ENCODE measurements around the gene DENND2A. TPM values are rescaled to one million over a fixed set of nuclear protein-coding genes. Genes with fewer than 3 reads are reported as not detected.
"Not testable (repeated sequence)": the region's sequence is repeated elsewhere in the genome, so short reads cannot be mapped to it uniquely, and the experiment has no call there.

DENND2A gene
- total and polyA plus RNA-seq, 7 donors = 2.7 to 8.7 (median 3.8) TPM

GRCh38 chr7:140533394-140533872, 107.2 kb downstream of the DENND2A start:
- intact Hi-C loops (cut with DNase I) = no loop called here
- H3K27me3 ChIP-seq (ENCODE audit: insufficient read depth in 3 of 3, low read length in 2 of 3) = no peaks in the 10 kb centered on the region
- no peak for DNase-seq
- ATAC-seq = peak in 2 of 4 donors; percentile 21 to 47
- H3K9me3 ChIP-seq = no peaks in the 10 kb centered on the region
- no peak overlapping the region for H3K4me3 ChIP-seq
- no peaks in the 10 kb centered on the region for H3K36me3 ChIP-seq (ENCODE audit: insufficient read depth in 1 of 2, low read depth in 1 of 2)
- TF ChIP-seq CTCF (IDR thresholded peaks at IDR 0.05) = no peak
- H3K4me1 ChIP-seq = no peaks in the 10 kb centered on the region
- WGBS, 3 donors = 70 to 76% (median 76%) methylated on average over 13 of the region's 13 CpGs
- H3K27ac ChIP-seq = no peak overlapping the region

GRCh38 chr7:140529428-140529827, 111.2 kb downstream of the DENND2A start:
- intact Hi-C loops (cut with DNase I); H3K27me3 ChIP-seq (ENCODE audit: insufficient read depth in 3 of 3, low read length in 2 of 3); H3K4me1 ChIP-seq; DNase-seq; H3K9me3 ChIP-seq; H3K27ac ChIP-seq; H3K36me3 ChIP-seq (ENCODE audit: insufficient read depth in 1 of 2, low read depth in 1 of 2); H3K4me3 ChIP-seq; ATAC-seq: not testable (repeated sequence)
- WGBS, 3 donors = 90 to 92% (median 91%) methylated on average over 4 of the region's 4 CpGs

- TF ChIP-seq CTCF (IDR thresholded peaks at IDR 0.05) = no peak
- no peak for DNase-seq
- intact Hi-C loops (cut with DNase I) = no loop called here
- Histone ChIP-seq H3K9me3 (no peaks in the 10 kb centered on the region), H3K4me1 (no peaks in the 10 kb centered on the region), H3K27me3 (ENCODE audit: insufficient read depth in 3 of 3, low read length in 2 of 3) (no peaks in the 10 kb centered on the region), H3K4me3 (no peak overlapping the region), H3K27ac (no peak overlapping the region), H3K36me3 (ENCODE audit: insufficient read depth in 1 of 2, low read depth in 1 of 2) (no peaks in the 10 kb centered on the region)
- ATAC-seq = no peak
- 78 to 81% (median 80%) methylated on average over 28 to 31 of the region's 31 CpGs for WGBS, 3 donors
Observed at GRCh38 chr7:140526787-140527664, 113.6 kb downstream of the DENND2A start.

GRCh38 chr7:140526214-140526613, 114.4 kb downstream of the DENND2A start:
- ATAC-seq (no peak), DNase-seq (no peak)
- H3K27me3 ChIP-seq (ENCODE audit: insufficient read depth in 3 of 3, low read length in 2 of 3) = no peaks in the 10 kb centered on the region
- 80 to 84% (median 84%) methylated on average over 9 of the region's 9 CpGs for WGBS, 3 donors
- no peak overlapping the region for H3K4me3 ChIP-seq
- H3K9me3 ChIP-seq = no peaks in the 10 kb centered on the region
- no peaks in the 10 kb centered on the region for H3K36me3 ChIP-seq (ENCODE audit: insufficient read depth in 1 of 2, low read depth in 1 of 2)
- intact Hi-C loops (cut with DNase I) = no loop called here
- no peak for TF ChIP-seq CTCF (IDR thresholded peaks at IDR 0.05)
- no peaks in the 10 kb centered on the region for H3K4me1 ChIP-seq
- H3K27ac ChIP-seq = no peak overlapping the region

GRCh38 chr7:140525743-140526142, 114.9 kb downstream of the DENND2A start:
- Histone ChIP-seq H3K4me1 (no peaks in the 10 kb centered on the region), H3K36me3 (ENCODE audit: insufficient read depth in 1 of 2, low read depth in 1 of 2) (no peaks in the 10 kb centered on the region), H3K27me3 (ENCODE audit: insufficient read depth in 3 of 3, low read length in 2 of 3) (no peaks in the 10 kb centered on the region), H3K4me3 (no peak overlapping the region), H3K27ac (no peak overlapping the region), H3K9me3 (no peaks in the 10 kb centered on the region)
- ATAC-seq (no peak), DNase-seq (no peak)
- intact Hi-C loops (cut with DNase I) = no loop called here
- TF ChIP-seq CTCF (IDR thresholded peaks at IDR 0.05) = no peak
- WGBS, 3 donors = 82 to 86% (median 86%) methylated on average over 10 of the region's 10 CpGs
